Thymus (tissue), 11 donors: Measurements from ENCODE around the gene COMMD3. TPM values are rescaled to one million over a fixed set of nuclear protein-coding genes. Genes with fewer than 3 reads are reported as not detected.
"Not testable (repeated sequence)": the region's sequence is repeated elsewhere in the genome, so short reads cannot be mapped to it uniquely, and the experiment has no call there.

ENCODE experiments used
- DNase-seq, 9 donors: peaks; one replicate each; pipeline ENCODE4 v3.0.0-alpha.2; 2013; ENCODE audit warnings: low spot score in 9 of 9, low read depth in 6 of 9, missing footprints in 1 of 9
- H3K27ac ChIP-seq, 2 donors: one replicate each; pipeline ENCODE4 v1.5.1; 2013; ENCODE audit warnings: control low read depth in 1 of 2, low read depth in 1 of 2, low read length in 1 of 2, mild to moderate bottlenecking in 1 of 2, moderate library complexity in 1 of 2
- H3K27me3 ChIP-seq, 2 donors: one replicate each; pipeline ENCODE4 v1.5.1; 2013; ENCODE audit warnings: low read length in 1 of 2; ENCODE audit not compliant: control insufficient read depth in 2 of 2, insufficient read depth in 1 of 2
- H3K36me3 ChIP-seq, 2 donors: one replicate each; pipeline ENCODE4 v1.5.1; 2013; ENCODE audit warnings: low read length in 1 of 2, mild to moderate bottlenecking in 1 of 2, moderate library complexity in 1 of 2; ENCODE audit not compliant: control insufficient read depth in 2 of 2, insufficient read depth in 2 of 2
- H3K4me1 ChIP-seq, 2 donors: one replicate each; pipeline ENCODE4 v1.5.1; 2013; ENCODE audit warnings: low read length in 2 of 2; ENCODE audit not compliant: control insufficient read depth in 2 of 2, insufficient read depth in 2 of 2
- H3K4me3 ChIP-seq, 2 donors: one replicate each; pipeline ENCODE4 v1.5.1; 2013; ENCODE audit warnings: low read length in 2 of 2, control low read depth in 1 of 2, mild to moderate bottlenecking in 1 of 2
- H3K9me3 ChIP-seq, 2 donors: one replicate each; pipeline ENCODE4 v1.5.1; 2013; ENCODE audit warnings: low read length in 1 of 2, mild to moderate bottlenecking in 1 of 2; ENCODE audit not compliant: control insufficient read depth in 2 of 2, insufficient read depth in 1 of 2
- WGBS: extraction: QIAGEN DNeasy Blood & Tissue Kit; methylation state at CpG from one replicate; pipeline ENCODE4 v1.1.7; 2013; 5-methylcytosine and 5-hydroxymethylcytosine counted together
- polyA plus RNA-seq: library from polyadenylated mRNA; stranded (reverse); fragments of 200-250 nt; gene quantifications from one replicate; pipeline ENCODE4 v1.2.3, GENCODE V29; 2013
- total RNA-seq: library from RNA; stranded (reverse); fragments of 120-200 nt; gene quantifications from one replicate; pipeline ENCODE4 v1.2.4, GENCODE V29; 2013
- donor health status: healthy.

The COMMD3 gene
- total and polyA plus RNA-seq, 2 donors, result 130 to 132 TPM

DNA sequence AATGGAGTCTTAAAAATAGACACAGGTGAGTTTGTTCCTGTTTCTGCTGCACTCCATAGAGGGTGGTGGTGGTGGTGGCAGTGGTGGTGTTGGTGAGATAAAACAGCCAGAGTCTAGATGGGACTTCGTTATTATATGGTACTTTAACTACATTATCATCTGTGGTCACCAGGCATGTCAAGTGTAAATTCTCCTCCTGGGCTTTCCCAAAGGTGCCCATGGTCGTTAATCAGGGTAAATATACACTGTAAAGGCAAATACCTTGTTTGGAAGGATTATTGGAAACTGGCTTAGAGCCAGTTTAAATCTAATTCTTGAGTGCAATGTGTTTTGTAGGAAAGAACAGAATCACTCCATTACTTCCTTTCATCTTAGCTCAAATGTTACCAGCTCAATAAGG is 21.5 kb upstream of the COMMD3 start:
- DNase-seq, result no peak
- WGBS, result 78% methylated on average over 2 of the region's 2 CpGs
- Histone ChIP-seq H3K4me1 (no peaks in the 10 kb centered on the region), H3K4me3 (no peak overlapping the region), H3K9me3 (no peaks in the 10 kb centered on the region), H3K36me3 (no peaks in the 10 kb centered on the region), H3K27ac (no peak overlapping the region), H3K27me3 (no peaks in the 10 kb centered on the region)

DNA sequence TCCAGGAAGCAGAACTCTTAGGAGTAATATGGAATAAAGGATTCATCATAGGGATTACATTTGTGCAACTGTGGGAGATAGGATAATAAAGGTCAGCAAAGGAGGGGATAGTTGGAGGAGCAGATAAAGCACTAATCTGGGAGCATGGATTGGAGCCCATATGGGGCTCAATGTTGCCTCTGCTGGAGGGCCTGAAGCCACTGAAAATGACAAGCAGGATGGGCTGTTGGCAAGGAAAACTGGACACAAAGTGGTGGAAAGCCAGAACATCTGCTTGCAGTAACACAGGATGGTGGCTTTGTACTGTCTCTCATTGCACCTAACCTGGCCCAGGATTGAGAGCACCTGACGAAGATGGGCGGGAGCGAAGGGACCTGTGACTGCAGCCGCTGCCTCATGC is 15.0 kb upstream of the COMMD3 start:
- DNase-seq, result no peak
- Histone ChIP-seq H3K27me3 (no peaks in the 10 kb centered on the region), H3K4me1 (no peaks in the 10 kb centered on the region), H3K4me3 (no peak overlapping the region), H3K36me3 (no peaks in the 10 kb centered on the region), H3K27ac (no peak overlapping the region), H3K9me3 (no peaks in the 10 kb centered on the region)
- 98% methylated on average over 4 of the region's 4 CpGs for WGBS

- DNase-seq, result no peak
- WGBS, result 95% methylated on average over 3 of the region's 3 CpGs
- H3K27me3 ChIP-seq, result no peaks in the 10 kb centered on the region
- no peaks in the 10 kb centered on the region for H3K36me3 ChIP-seq
- no peak overlapping the region for H3K27ac ChIP-seq
- no peaks in the 10 kb centered on the region for H3K9me3 ChIP-seq
- H3K4me1 ChIP-seq, result no peaks in the 10 kb centered on the region
- H3K4me3 ChIP-seq, result no peak overlapping the region
Measured at GRCh38 chr10:22303461-22303860, 12.7 kb upstream of the COMMD3 start.

GRCh38 chr10:22305721-22306120 is 10.5 kb upstream of the COMMD3 start:
- Histone ChIP-seq H3K9me3 (no peaks in the 10 kb centered on the region), H3K4me1 (no peaks in the 10 kb centered on the region), H3K27me3 (no peaks in the 10 kb centered on the region), H3K27ac (no peak overlapping the region), H3K36me3 (no peaks in the 10 kb centered on the region), H3K4me3 (no peak overlapping the region)
- no peak for DNase-seq
- WGBS, result 97% methylated on average over 2 of the region's 2 CpGs

DNA sequence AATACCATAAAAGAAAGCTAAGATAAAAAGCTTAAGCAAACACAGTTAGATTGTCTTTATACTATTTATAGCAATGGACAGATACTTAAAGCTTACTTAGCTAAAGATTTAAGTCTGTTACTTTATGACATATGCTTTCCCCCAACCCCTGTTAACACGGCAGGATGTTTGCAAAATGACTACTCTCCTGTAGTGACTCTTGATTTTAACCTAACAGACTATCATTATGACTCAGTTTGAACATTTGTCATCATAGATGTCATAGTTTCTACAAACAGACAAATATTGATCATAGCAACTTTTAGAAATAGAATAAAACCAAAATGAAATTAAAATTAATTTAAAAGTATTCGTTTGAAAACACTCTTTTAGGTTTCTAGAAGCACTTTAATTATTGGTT is 7.8 kb upstream of the COMMD3 start:
- WGBS, result 95% methylated on average over 2 of the region's 2 CpGs
- no peaks in the 10 kb centered on the region for H3K9me3 ChIP-seq
- no peak overlapping the region for H3K4me3 ChIP-seq
- no peaks in the 10 kb centered on the region for H3K27me3 ChIP-seq
- H3K4me1 ChIP-seq, result no peaks in the 10 kb centered on the region
- H3K36me3 ChIP-seq, result no peaks in the 10 kb centered on the region
- no peak overlapping the region for H3K27ac ChIP-seq
- no peak for DNase-seq

DNA sequence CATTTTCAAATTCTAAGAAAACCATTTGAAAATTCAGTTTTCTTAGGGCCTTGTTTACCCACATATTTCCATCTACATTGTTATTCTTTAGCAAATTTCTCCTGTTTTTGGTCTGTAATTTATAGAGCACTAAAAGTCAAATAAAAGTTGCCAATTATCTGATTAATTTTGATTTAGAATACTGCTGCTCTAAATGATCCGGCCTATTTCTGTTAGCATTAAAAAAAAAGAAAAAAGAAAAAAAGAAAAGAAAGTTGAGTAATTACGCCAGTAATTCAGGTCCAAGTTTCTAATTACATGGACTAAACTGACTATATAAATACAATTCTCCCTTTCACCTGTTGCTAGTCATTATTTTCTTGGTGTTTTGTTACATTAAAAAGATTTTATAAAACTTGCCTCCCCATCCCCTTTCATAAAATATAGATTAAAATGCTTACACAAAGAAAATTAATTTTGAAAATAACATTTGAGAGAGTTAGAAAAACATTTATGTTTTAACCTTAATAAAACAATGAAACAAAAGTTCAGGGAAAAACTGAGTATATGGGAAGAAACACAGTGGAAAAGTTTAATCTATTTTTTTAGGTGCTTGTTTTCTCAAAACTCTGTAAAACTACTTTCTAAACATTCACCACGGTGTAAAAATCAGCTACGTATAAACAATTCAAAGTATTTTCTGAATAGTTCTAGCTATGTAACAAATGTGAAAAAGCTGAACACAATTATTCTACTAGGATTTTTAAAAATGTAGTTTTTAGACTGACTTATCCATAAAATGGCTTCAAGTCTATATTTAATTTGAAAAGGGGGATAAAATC is 6.8 kb upstream of the COMMD3 start:
- Histone ChIP-seq H3K4me1 (no peaks in the 10 kb centered on the region), H3K36me3 (no peaks in the 10 kb centered on the region), H3K27me3 (no peaks in the 10 kb centered on the region), H3K9me3 (no peaks in the 10 kb centered on the region), H3K27ac (no peak overlapping the region), H3K4me3 (no peak overlapping the region)
- WGBS, result 98% methylated on average over 4 of the region's 4 CpGs
- no peak for DNase-seq

- WGBS, result 98% methylated on average over 10 of the region's 10 CpGs
- not testable (repeated sequence) for DNase-seq, H3K4me1 ChIP-seq, H3K27ac ChIP-seq, H3K27me3 ChIP-seq, H3K4me3 ChIP-seq, H3K9me3 ChIP-seq, H3K36me3 ChIP-seq
Measured at GRCh38 chr10:22310012-22310411, 6.2 kb upstream of the COMMD3 start.

DNA sequence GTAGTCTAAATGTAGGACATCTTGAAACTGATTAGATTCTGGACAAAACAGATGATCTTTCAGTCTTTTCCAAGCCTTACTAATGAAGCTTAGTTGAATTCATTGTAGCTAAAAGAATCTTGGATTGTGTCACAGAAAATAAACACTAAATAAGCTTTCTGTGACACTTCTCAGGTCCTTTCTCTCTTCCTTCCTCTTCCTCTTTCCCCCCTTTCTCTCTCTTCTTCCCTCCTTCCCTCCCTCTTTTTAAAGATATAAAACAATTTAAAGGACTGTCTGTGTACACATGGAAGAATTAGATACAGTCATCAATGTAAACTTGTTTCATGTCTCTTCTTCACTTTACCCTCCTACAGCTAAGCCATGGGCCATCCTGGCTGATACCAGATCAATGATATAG is 5.3 kb upstream of the COMMD3 start:
- peaks cover 0 to 3% of the 10 kb centered on the region in 2 donors for H3K4me1 ChIP-seq
- no peak overlapping the region for H3K27ac ChIP-seq
- no peak overlapping the region for H3K4me3 ChIP-seq
- peaks cover 0 to 6% of the 10 kb centered on the region in 2 donors for H3K27me3 ChIP-seq
- no peaks in the 10 kb centered on the region for H3K36me3 ChIP-seq
- no peaks in the 10 kb centered on the region for H3K9me3 ChIP-seq
- no peak for DNase-seq

DNA sequence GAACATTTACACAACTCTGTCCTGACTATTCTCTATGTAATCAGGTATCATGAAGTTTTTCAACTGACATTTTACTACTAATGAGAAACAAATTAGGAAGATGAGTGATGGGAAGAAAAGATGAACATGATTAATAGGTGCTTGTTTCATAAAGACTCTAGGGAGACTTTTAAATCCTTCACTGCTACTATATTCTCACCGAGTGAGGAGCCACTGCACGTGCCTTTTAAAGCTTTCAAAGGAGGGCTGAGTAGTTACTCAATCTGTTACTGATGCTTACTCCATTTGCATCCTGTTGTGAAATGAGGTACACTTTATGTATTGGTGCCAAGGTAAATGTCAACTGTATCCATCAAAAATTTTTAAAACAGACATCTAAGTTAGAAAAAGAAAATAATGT is 1.3 kb upstream of the COMMD3 start:
- H3K9me3 ChIP-seq, result no peaks in the 10 kb centered on the region
- 39% methylated on average over 2 of the region's 2 CpGs for WGBS
- no peaks in the 10 kb centered on the region for H3K36me3 ChIP-seq
- H3K4me1 ChIP-seq, result peaks cover 0 to 7% of the 10 kb centered on the region in 2 donors
- H3K4me3 ChIP-seq, result no peak overlapping the region
- peak in 1 of 9 donors; percentile 18 for DNase-seq
- peaks cover 13 to 23% of the 10 kb centered on the region in 2 donors for H3K27me3 ChIP-seq
- no peak overlapping the region for H3K27ac ChIP-seq
